HG03378 (cell line): ENCODE measurements around the gene FLVCR1.

Experiments
- ATAC-seq: cut with Tn5 transposase; IDR thresholded peaks from one replicate; pipeline ENCODE4 v1.9.1; 2021; ENCODE audit warnings: mild to moderate bottlenecking, moderate library complexity; ENCODE audit not compliant: unreplicated experiment

FLVCR1 gene

GRCh38 chr1:212945056-212945455, 87.0 kb downstream of the FLVCR1 start:
- no peak for ATAC-seq

- ATAC-seq: no peak
These were observed 87.5 kb downstream of the FLVCR1 start for GRCh38 chr1:212945463-212946160.

- no peak for ATAC-seq
These were observed 88.8 kb downstream of the FLVCR1 start for GRCh38 chr1:212946872-212947271.
